ENCODE measurements around the gene KLHL12.

The KLHL12 gene

GRCh38 chr1:202880961-202881460 is 46.0 kb downstream of the KLHL12 start:
- DNase-seq = no peak

GRCh38 chr1:202880062-202880461 is 47.0 kb downstream of the KLHL12 start:
- no peak for DNase-seq

- DNase-seq = no peak
Observed at GRCh38 chr1:202879128-202879527, 47.9 kb downstream of the KLHL12 start.

GRCh38 chr1:202873026-202873425 is 54.0 kb downstream of the KLHL12 start:
- DNase-seq = no peak

GRCh38 chr1:202871367-202871766 is 55.7 kb downstream of the KLHL12 start:
- DNase-seq = no peak

GRCh38 chr1:202862679-202863560 is 64.1 kb downstream of the KLHL12 start:
- DNase-seq = no peak

GRCh38 chr1:202861420-202862132 is 65.5 kb downstream of the KLHL12 start:
- DNase-seq = peak; percentile 81

- peak; percentile 5 for DNase-seq
Observed at GRCh38 chr1:202860744-202861419, 66.2 kb downstream of the KLHL12 start.

- no peak for DNase-seq
Observed at GRCh38 chr1:202858789-202859414, 68.1 kb downstream of the KLHL12 start.

GRCh38 chr1:202858331-202858730 is 68.7 kb downstream of the KLHL12 start:
- DNase-seq = peak; percentile 36

GRCh38 chr1:202857136-202857610 is 69.9 kb downstream of the KLHL12 start:
- no peak for DNase-seq

GRCh38 chr1:202856014-202856413 is 71.0 kb downstream of the KLHL12 start:
- no peak for DNase-seq

GRCh38 chr1:202854787-202855186 is 72.2 kb downstream of the KLHL12 start:
- DNase-seq = no peak

GRCh38 chr1:202852163-202852904 is 74.7 kb downstream of the KLHL12 start:
- peak; percentile 67 for DNase-seq

- DNase-seq = no peak
Observed at GRCh38 chr1:202850593-202851362, 76.3 kb downstream of the KLHL12 start.

GRCh38 chr1:202848191-202848542 is 78.9 kb downstream of the KLHL12 start:
- no peak for DNase-seq

GRCh38 chr1:202844935-202845334 is 82.1 kb downstream of the KLHL12 start:
- peak; percentile 20 for DNase-seq

- no peak for DNase-seq
Observed at GRCh38 chr1:202844259-202844658, 82.8 kb downstream of the KLHL12 start.

- DNase-seq = no peak
Observed at GRCh38 chr1:202843081-202843480, 84.0 kb downstream of the KLHL12 start.

Data from fibroblast of skin of scalp (primary cell).